DOHH2 (cell line): Measurements from ENCODE around the gene TOMM70.

Experiments
- EZH2phosphoT487 ChIP-seq: fragments of 200-600 bp; sonication (generic); IDR thresholded peaks from 2 replicates; pipeline ENCODE4 v1.6.1; 2017; ENCODE audit warnings: borderline replicate concordance, mild to moderate bottlenecking, antibody characterized with exemption, low read length, moderate library complexity, mixed read lengths
- TF ChIP-seq, protein P1 (sequence below): fragments of 200-600 bp; sonication (generic); IDR thresholded peaks from one replicate; pipeline ENCODE4 v1.5.1; 2014; ENCODE audit warnings: antibody characterized with exemption, mild to moderate bottlenecking, low read depth, low read length; ENCODE audit not compliant: poor library complexity, severe bottlenecking

- TF ChIP-seq, protein P1, sequence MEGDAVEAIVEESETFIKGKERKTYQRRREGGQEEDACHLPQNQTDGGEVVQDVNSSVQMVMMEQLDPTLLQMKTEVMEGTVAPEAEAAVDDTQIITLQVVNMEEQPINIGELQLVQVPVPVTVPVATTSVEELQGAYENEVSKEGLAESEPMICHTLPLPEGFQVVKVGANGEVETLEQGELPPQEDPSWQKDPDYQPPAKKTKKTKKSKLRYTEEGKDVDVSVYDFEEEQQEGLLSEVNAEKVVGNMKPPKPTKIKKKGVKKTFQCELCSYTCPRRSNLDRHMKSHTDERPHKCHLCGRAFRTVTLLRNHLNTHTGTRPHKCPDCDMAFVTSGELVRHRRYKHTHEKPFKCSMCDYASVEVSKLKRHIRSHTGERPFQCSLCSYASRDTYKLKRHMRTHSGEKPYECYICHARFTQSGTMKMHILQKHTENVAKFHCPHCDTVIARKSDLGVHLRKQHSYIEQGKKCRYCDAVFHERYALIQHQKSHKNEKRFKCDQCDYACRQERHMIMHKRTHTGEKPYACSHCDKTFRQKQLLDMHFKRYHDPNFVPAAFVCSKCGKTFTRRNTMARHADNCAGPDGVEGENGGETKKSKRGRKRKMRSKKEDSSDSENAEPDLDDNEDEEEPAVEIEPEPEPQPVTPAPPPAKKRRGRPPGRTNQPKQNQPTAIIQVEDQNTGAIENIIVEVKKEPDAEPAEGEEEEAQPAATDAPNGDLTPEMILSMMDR = no peak
- no peak for TF ChIP-seq EZH2phosphoT487
These were observed 39.0 kb downstream of the TOMM70 start for GRCh38 chr3:100361897-100362296.
